ENCODE measurements around the gene COL4A2.
"Not testable (repeated sequence)": the region's sequence is repeated elsewhere in the genome, so short reads cannot be mapped to it uniquely, and the experiment has no call there.

The COL4A2 gene

GRCh38 chr13:110528911-110529310, 221.8 kb downstream of the COL4A2 start:
- peaks cover 94 to 96% (median 95%) of the 10 kb centered on the region in 10 experiments for H3K4me1 ChIP-seq
- peak overlapping the region; percentile 41 to 96 (median 93) for H3K27ac ChIP-seq
- TF ChIP-seq Cebpa-rat (IDR thresholded peaks at IDR 0.05): no peak
- no peak overlapping the region for H3K4me3 ChIP-seq
- H3K27me3 ChIP-seq: no peaks in the 10 kb centered on the region
- peaks cover 0 to 49% (median 4%) of the 10 kb centered on the region in 11 experiments; a peak in 11 of 22 replicates for H3K36me3 ChIP-seq
- H4K20me1 ChIP-seq: peaks cover 0 to 57% (median 0%) of the 10 kb centered on the region in 11 experiments; a peak in 6 of 22 replicates
- H3K9me3 ChIP-seq (replicated peaks in 1 of 11): peaks cover 0 to 9% (median 0%) of the 10 kb centered on the region in 11 experiments; a peak in 2 of 22 replicates
- peak overlapping the region in 10 of 11 experiments; percentile 9 to 74 (median 40); a peak in 12 of 22 replicates for H3K9ac ChIP-seq
- H3K4me2 ChIP-seq: peak overlapping the region; percentile 90 to 100 (median 97)

DNA sequence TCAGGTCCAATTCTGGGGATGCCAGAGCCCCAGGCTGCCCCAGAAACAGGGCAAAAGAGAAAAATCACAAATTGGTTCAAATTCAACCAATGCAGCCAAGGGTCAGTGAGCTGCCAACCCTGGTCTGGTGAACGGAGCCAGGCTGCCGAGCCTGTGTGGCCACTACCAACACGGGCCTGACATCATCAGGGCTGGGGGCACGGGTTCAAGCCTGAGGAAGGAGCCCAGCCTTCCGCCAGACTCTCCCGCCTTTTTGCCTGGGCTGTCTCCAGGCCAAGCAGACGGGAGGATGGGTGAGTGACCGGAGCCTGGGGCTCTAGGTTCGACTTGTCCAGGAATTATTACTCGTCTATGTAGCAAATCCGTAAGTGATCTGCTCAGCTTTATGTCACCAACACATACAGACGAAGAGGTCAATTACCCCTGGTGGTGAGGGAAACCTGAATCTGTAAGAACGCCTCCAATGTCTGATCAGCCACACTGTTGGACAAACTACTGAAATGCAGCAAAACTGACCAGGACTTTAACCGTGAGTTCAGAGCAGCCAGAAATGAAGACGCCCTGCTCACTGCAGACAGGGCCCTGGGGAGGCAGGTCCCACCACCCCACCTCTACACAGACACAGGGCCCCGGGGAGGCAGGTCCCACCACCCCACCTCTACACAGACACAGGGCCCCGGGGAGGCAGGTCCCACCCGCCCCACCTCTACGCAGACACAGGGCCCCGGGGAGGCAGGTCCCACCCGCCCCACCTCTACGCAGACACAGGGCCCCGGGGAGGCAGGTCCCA, 222.6 kb downstream of the COL4A2 start:
- H3K4me1 ChIP-seq: peaks cover 94 to 96% (median 95%) of the 10 kb centered on the region in 10 experiments
- peaks cover 0 to 56% (median 4%) of the 10 kb centered on the region in 11 experiments; a peak in 10 of 22 replicates for H3K36me3 ChIP-seq
- peaks cover 0 to 9% (median 0%) of the 10 kb centered on the region in 11 experiments; a peak in 2 of 22 replicates for H3K9me3 ChIP-seq (replicated peaks in 1 of 11)
- peak overlapping the region; percentile 90 to 100 (median 97) for H3K4me2 ChIP-seq
- H3K9ac ChIP-seq: peak overlapping the region in 10 of 11 experiments; percentile 9 to 74 (median 40); a peak in 9 of 22 replicates
- peaks cover 0 to 61% (median 0%) of the 10 kb centered on the region in 11 experiments; a peak in 6 of 22 replicates for H4K20me1 ChIP-seq
- TF ChIP-seq Cebpa-rat (IDR thresholded peaks at IDR 0.05): no peak
- H3K27me3 ChIP-seq: no peaks in the 10 kb centered on the region
- H3K27ac ChIP-seq: peak overlapping the region; percentile 41 to 96 (median 93)
- no peak overlapping the region for H3K4me3 ChIP-seq

GRCh38 chr13:110531100-110531499, 224.0 kb downstream of the COL4A2 start:
- H3K9ac ChIP-seq: peak overlapping the region; percentile 36 to 85 (median 69); a peak in 17 of 22 replicates
- no peaks in the 10 kb centered on the region for H3K27me3 ChIP-seq
- peak overlapping the region; percentile 62 to 95 (median 83) for H3K27ac ChIP-seq
- peak overlapping the region in 8 of 10 experiments; percentile 5 to 47 (median 34); a peak in 13 of 20 replicates for H3K4me3 ChIP-seq
- peaks cover 0 to 61% (median 6%) of the 10 kb centered on the region in 11 experiments; a peak in 12 of 22 replicates for H3K36me3 ChIP-seq
- H4K20me1 ChIP-seq: peaks cover 0 to 56% (median 0%) of the 10 kb centered on the region in 11 experiments; a peak in 5 of 22 replicates
- H3K4me1 ChIP-seq: peaks cover 94 to 96% (median 95%) of the 10 kb centered on the region in 10 experiments
- no peak for TF ChIP-seq Cebpa-rat (IDR thresholded peaks at IDR 0.05)
- H3K4me2 ChIP-seq: peak overlapping the region; percentile 74 to 98 (median 92)
- peaks cover 0 to 9% (median 0%) of the 10 kb centered on the region in 11 experiments; a peak in 2 of 22 replicates for H3K9me3 ChIP-seq (replicated peaks in 1 of 11)

DNA sequence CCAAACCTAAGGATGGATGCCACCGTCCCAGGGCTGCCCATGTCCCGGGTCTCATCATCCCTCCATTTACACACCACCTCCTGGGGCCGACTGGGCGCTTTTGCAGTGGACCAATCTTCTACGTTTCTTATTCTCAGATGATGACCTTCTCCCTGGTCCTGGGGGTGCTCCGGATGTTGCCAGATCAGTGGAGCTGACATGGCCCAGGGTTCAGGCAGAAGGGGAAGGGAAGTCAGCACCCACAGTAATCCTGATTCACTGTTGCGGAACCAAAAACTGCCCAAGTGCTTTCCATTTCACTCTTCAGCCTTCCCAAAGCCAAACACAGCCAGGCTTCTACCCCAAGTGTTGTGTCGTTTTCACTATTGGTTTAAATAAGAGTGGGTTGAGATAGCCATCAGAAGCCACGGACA, 224.6 kb downstream of the COL4A2 start:
- Histone ChIP-seq H3K9me3 (replicated peaks in 1 of 11) (peaks cover 0 to 9% (median 0%) of the 10 kb centered on the region in 11 experiments; a peak in 2 of 22 replicates), H3K9ac (peak overlapping the region; percentile 36 to 85 (median 69); a peak in 20 of 22 replicates), H3K36me3 (peaks cover 0 to 58% (median 6%) of the 10 kb centered on the region in 11 experiments; a peak in 12 of 22 replicates), H3K4me2 (peak overlapping the region; percentile 74 to 98 (median 92)), H3K27me3 (no peaks in the 10 kb centered on the region), H4K20me1 (peaks cover 0 to 51% (median 0%) of the 10 kb centered on the region in 11 experiments; a peak in 4 of 22 replicates), H3K27ac (peak overlapping the region; percentile 62 to 95 (median 83)), H3K4me3 (peak overlapping the region in 9 of 10 experiments; percentile 5 to 47 (median 30); a peak in 15 of 20 replicates), H3K4me1 (peaks cover 90 to 94% (median 91%) of the 10 kb centered on the region in 10 experiments)
- no peak for TF ChIP-seq Cebpa-rat (IDR thresholded peaks at IDR 0.05)

- Histone ChIP-seq H3K27ac (peak overlapping the region; percentile 62 to 95 (median 83)), H3K36me3 (peaks cover 0 to 52% (median 6%) of the 10 kb centered on the region in 11 experiments; a peak in 12 of 22 replicates), H4K20me1 (peaks cover 0 to 45% (median 0%) of the 10 kb centered on the region in 11 experiments; a peak in 4 of 22 replicates), H3K4me2 (peak overlapping the region; percentile 74 to 98 (median 92)), H3K4me1 (peaks cover 90 to 94% (median 91%) of the 10 kb centered on the region in 10 experiments), H3K9ac (peak overlapping the region; percentile 36 to 85 (median 69); a peak in 18 of 22 replicates), H3K4me3 (peak overlapping the region in 7 of 10 experiments; percentile 5 to 44 (median 37); a peak in 12 of 20 replicates)
- not testable (repeated sequence) for H3K27me3 ChIP-seq; H3K9me3 ChIP-seq (replicated peaks in 1 of 11)
- 0 out of 22 replicates have a peak, but pooled peaks of 4 of the 11 experiments have one; percentile 13 to 39 (median 20) for TF ChIP-seq Cebpa-rat (IDR thresholded peaks at IDR 0.05)
Measured at GRCh38 chr13:110532258-110532657, 225.2 kb downstream of the COL4A2 start.

GRCh38 chr13:110533771-110534670, 226.9 kb downstream of the COL4A2 start:
- Histone ChIP-seq H4K20me1 (peaks cover 0 to 53% (median 4%) of the 10 kb centered on the region in 11 experiments; a peak in 9 of 22 replicates), H3K27me3 (no peaks in the 10 kb centered on the region), H3K4me2 (peak overlapping the region; percentile 74 to 98 (median 92)), H3K9me3 (replicated peaks in 1 of 11) (peaks cover 0 to 9% (median 0%) of the 10 kb centered on the region in 11 experiments; a peak in 2 of 22 replicates), H3K9ac (peak overlapping the region; percentile 2 to 85 (median 37); a peak in 15 of 22 replicates), H3K4me3 (peak overlapping the region in 2 of 10 experiments; percentile 26 to 30; a peak in 4 of 20 replicates), H3K4me1 (peaks cover 90 to 94% (median 91%) of the 10 kb centered on the region in 10 experiments), H3K27ac (peak overlapping the region; percentile 48 to 95 (median 83)), H3K36me3 (peaks cover 0 to 49% (median 6%) of the 10 kb centered on the region in 11 experiments; a peak in 12 of 22 replicates)
- TF ChIP-seq Cebpa-rat (IDR thresholded peaks at IDR 0.05): no peak

DNA sequence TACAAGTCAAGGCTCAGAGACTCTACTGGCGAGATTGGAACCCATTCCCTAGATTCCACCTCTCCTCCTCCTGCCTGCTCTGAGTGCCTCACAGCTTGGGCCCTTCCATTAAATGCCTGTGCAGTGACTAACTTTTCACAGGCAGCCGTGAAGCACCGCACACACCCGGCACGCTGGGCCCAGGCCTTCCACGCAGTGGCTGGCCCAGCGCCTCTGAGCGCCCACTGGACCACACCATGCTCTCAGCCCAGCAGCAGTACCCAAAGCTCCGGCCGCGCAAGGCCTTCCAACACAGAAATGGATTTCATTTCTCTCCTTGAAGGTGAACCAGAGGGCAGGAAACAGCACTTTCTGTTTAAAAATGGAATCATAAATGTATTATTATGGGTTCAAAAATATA, 228.4 kb downstream of the COL4A2 start:
- Histone ChIP-seq H3K9ac (peak overlapping the region; percentile 54 to 85 (median 66); a peak in 14 of 22 replicates), H3K27me3 (no peaks in the 10 kb centered on the region), H3K36me3 (peaks cover 0 to 57% (median 7%) of the 10 kb centered on the region in 11 experiments; a peak in 12 of 22 replicates), H3K4me3 (peak overlapping the region in 6 of 10 experiments; percentile 29 to 50 (median 37); a peak in 7 of 20 replicates), H3K4me2 (peak overlapping the region; percentile 74 to 98 (median 92)), H3K9me3 (replicated peaks in 1 of 11) (peaks cover 0 to 9% (median 0%) of the 10 kb centered on the region in 11 experiments; a peak in 2 of 22 replicates), H3K27ac (peak overlapping the region; percentile 64 to 95 (median 83)), H4K20me1 (peaks cover 0 to 54% (median 13%) of the 10 kb centered on the region in 11 experiments; a peak in 12 of 22 replicates), H3K4me1 (peaks cover 94 to 99% (median 96%) of the 10 kb centered on the region in 10 experiments)
- TF ChIP-seq Cebpa-rat (IDR thresholded peaks at IDR 0.05): no peak
